Upper lobe of right lung (tissue), 1 donor: ENCODE data around the gene FAM20A. TPM values are rescaled to one million over a fixed set of nuclear protein-coding genes. Genes with fewer than 3 reads are reported as not detected.

ENCODE experiments used
- ATAC-seq: fragments of 200-7000 bp; cut with Tn5 transposase; one replicate; pipeline ENCODE4 v1.9.1; 2020; ENCODE audit warnings: mild to moderate bottlenecking, moderate library complexity
- DNase-seq: peaks from one replicate; pipeline ENCODE4 v3.0.0-alpha.2; 2020
- H3K27ac ChIP-seq: fragments of 200-600 bp; one replicate; pipeline ENCODE4 v1.8.0; 2022
- H3K27me3 ChIP-seq: fragments of 200-600 bp; one replicate; pipeline ENCODE4 v1.8.0; 2022; ENCODE audit warnings: mild to moderate bottlenecking
- H3K36me3 ChIP-seq: fragments of 200-600 bp; one replicate; pipeline ENCODE4 v1.8.0; 2022
- H3K4me1 ChIP-seq: fragments of 200-600 bp; one replicate; pipeline ENCODE4 v1.8.0; 2022
- H3K4me3 ChIP-seq: fragments of 200-600 bp; one replicate; pipeline ENCODE4 v1.8.0; 2022; ENCODE audit warnings: mild to moderate bottlenecking
- H3K9me3 ChIP-seq: fragments of 200-600 bp; one replicate; pipeline ENCODE4 v1.8.0; 2022
- intact Hi-C: fragments of 100-400 bp; cut with DNase I; formaldehyde crosslinking; loops from one replicate; pipeline ENCODE4 v1.11.0; 2022
- total RNA-seq: library from RNA; stranded (reverse); fragmentation: NEBNext Ultra II Directional; extraction: Animal tissue kit (Norgen Biotek cat#: 25700); gene quantifications from one replicate; pipeline ENCODE4 v1.2.1, GENCODE V29; 2021
- TF ChIP-seq, protein P1 (sequence below): fragments of 200-600 bp; IDR thresholded peaks from one replicate; pipeline ENCODE4 v1.8.0; 2022; ENCODE audit warnings: antibody characterized with exemption
- donor health status: DM: no; HTN: yes; CAD: no; lungs with severe emphysema.

Gene FAM20A
- total RNA-seq, 1 donor from 2014 or later = 43.3 TPM

GRCh38 chr17:68567581-68567980, 33.6 kb downstream of the FAM20A start:
- DNase-seq (no peak), ATAC-seq (no peak)
- intact Hi-C loops = no loop called here
- H3K4me1 ChIP-seq = peaks cover 29% of the 10 kb centered on the region
- H3K36me3 ChIP-seq = no peaks in the 10 kb centered on the region
- H3K4me3 ChIP-seq = no peak overlapping the region
- H3K27me3 ChIP-seq = no peaks in the 10 kb centered on the region
- TF ChIP-seq, protein P1, sequence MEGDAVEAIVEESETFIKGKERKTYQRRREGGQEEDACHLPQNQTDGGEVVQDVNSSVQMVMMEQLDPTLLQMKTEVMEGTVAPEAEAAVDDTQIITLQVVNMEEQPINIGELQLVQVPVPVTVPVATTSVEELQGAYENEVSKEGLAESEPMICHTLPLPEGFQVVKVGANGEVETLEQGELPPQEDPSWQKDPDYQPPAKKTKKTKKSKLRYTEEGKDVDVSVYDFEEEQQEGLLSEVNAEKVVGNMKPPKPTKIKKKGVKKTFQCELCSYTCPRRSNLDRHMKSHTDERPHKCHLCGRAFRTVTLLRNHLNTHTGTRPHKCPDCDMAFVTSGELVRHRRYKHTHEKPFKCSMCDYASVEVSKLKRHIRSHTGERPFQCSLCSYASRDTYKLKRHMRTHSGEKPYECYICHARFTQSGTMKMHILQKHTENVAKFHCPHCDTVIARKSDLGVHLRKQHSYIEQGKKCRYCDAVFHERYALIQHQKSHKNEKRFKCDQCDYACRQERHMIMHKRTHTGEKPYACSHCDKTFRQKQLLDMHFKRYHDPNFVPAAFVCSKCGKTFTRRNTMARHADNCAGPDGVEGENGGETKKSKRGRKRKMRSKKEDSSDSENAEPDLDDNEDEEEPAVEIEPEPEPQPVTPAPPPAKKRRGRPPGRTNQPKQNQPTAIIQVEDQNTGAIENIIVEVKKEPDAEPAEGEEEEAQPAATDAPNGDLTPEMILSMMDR = no peak
- no peaks in the 10 kb centered on the region for H3K9me3 ChIP-seq
- H3K27ac ChIP-seq = peak overlapping the region; percentile 55

DNA sequence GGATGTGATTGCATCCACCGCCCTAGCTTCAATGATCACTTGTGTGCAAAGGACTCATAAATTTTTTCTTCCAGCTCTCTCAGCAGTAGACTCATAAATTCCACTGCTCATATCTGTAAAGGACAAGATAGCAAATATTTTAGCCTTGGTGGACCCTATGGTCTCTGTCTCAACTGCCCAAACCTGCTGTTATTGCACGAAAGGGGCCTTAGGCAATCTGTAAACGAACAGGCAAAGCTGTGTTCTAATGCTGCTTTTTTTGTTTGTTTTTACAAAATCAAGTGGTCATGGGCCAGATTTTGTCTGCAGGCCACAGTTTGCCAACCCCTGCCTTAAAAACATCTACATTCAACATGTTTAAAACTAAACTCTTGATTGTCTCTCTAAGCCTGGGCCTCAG, 34.1 kb downstream of the FAM20A start:
- Histone ChIP-seq H3K9me3 (no peaks in the 10 kb centered on the region), H3K27ac (peak overlapping the region; percentile 55), H3K36me3 (no peaks in the 10 kb centered on the region), H3K27me3 (no peaks in the 10 kb centered on the region), H3K4me3 (no peak overlapping the region), H3K4me1 (peaks cover 25% of the 10 kb centered on the region)
- intact Hi-C loops = no loop called here
- ATAC-seq = no peak
- TF ChIP-seq, protein P1 = no peak
- no peak for DNase-seq

GRCh38 chr17:68566442-68566738, 34.8 kb downstream of the FAM20A start:
- ATAC-seq = peak; percentile 54
- TF ChIP-seq, protein P1 = no peak
- H3K9me3 ChIP-seq = no peaks in the 10 kb centered on the region
- H3K4me1 ChIP-seq = peaks cover 24% of the 10 kb centered on the region
- DNase-seq = no peak
- intact Hi-C loops = no loop called here
- H3K27me3 ChIP-seq = no peaks in the 10 kb centered on the region
- H3K36me3 ChIP-seq = no peaks in the 10 kb centered on the region
- no peak overlapping the region for H3K4me3 ChIP-seq
- H3K27ac ChIP-seq = peak overlapping the region; percentile 55

- no peak for DNase-seq
- TF ChIP-seq, protein P1 = no peak
- intact Hi-C loops = no loop called here
- ATAC-seq = no peak
- H3K9me3 ChIP-seq = no peaks in the 10 kb centered on the region
- no peak overlapping the region for H3K4me3 ChIP-seq
- no peaks in the 10 kb centered on the region for H3K27me3 ChIP-seq
- H3K36me3 ChIP-seq = no peaks in the 10 kb centered on the region
- H3K27ac ChIP-seq = peak overlapping the region; percentile 5
- H3K4me1 ChIP-seq = peaks cover 22% of the 10 kb centered on the region
Observed at GRCh38 chr17:68565661-68566441, 35.3 kb downstream of the FAM20A start.

DNA sequence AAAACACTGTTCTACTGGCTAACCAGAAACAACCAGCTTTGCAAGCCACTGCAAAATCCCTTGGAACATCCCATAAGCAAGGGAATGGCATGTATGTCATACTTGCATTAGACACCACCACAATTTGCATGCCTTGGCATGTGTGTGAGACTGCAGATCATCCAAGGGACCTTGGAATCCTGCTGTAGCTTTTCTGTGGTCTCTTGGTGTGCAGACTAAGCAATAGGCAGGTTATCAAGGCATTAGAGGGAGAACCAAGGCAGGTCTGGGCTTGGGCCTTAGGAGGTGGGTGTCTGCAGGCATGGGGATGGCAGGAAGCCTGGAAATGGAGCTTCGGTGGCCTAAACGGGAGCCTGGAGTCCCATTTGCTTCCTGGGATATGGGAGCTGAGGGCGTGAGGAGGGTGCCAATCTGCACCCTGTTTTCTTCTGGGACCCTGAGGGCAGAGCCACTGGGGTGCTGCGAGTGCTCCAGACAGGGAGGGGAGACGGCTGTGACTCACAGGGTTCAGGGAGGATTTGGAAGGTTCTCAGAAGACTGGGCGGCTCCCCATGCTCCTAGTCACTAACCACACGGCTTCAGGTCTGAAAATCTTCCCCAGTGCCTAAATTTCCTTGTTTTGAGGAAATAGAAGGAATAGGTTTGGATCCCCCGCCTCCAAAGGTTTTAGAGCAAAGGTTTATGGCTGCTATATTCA, 36.6 kb downstream of the FAM20A start:
- no peaks in the 10 kb centered on the region for H3K36me3 ChIP-seq
- H3K27ac ChIP-seq = no peak overlapping the region
- no peaks in the 10 kb centered on the region for H3K9me3 ChIP-seq
- TF ChIP-seq, protein P1 = no peak
- no peak for ATAC-seq
- peaks cover 19% of the 10 kb centered on the region for H3K4me1 ChIP-seq
- no peak for DNase-seq
- H3K27me3 ChIP-seq = no peaks in the 10 kb centered on the region
- intact Hi-C loops = no loop called here
- H3K4me3 ChIP-seq = no peak overlapping the region
